HFF-Myc (cell line): Measurements from ENCODE around the gene IRF1.

Source experiments
- DNase-seq: peaks from one replicate; pipeline ENCODE4 v3.0.0-alpha.2; 2011; ENCODE audit warnings: low read depth; ENCODE audit errors: extremely low read depth
- H3K4me3 ChIP-seq: replicated peaks from 2 replicates; pipeline ENCODE4 v1.5.1; 2011; ENCODE audit warnings: low read depth, mild to moderate bottlenecking, control low read depth, low read length
- TF ChIP-seq, protein P1 (sequence below): IDR thresholded peaks from 2 replicates; pipeline ENCODE4 v1.5.1; 2012; ENCODE audit warnings: mild to moderate bottlenecking, low read depth, low read length, control low read depth; ENCODE audit errors: missing control alignments

Gene IRF1

DNA sequence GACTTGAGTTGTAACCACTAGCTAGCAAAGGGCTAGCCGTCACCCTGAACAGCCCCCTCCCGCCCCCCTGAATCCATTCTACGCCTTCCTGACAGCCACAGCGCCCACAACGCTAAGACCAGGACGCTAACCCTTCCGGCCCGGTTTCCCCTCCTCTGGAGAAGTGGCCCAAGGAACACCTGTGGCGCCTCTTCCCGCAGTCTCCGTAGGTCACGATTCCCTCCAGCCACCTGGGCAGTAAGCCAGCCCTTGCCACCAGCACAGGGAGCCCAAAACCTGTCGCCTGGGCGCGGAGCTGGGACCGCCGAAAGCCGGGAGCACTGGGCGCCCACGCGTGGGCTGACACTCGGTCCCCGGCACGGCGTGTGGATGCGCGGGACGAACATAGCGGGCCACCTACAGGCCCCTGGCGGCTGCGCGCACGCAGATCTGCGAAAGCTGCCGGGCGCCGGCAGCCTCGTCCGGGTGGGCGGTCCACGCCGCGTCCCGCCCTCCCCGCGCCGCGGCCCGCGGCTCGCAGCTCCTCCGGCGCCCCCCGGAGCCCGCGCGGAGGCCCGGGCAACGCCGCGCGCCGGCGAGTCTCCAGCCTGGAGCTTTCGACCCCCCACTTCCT is 596 bp downstream of the IRF1 start:
- no peak for DNase-seq
- peak overlapping the region; percentile 58 for H3K4me3 ChIP-seq
- TF ChIP-seq, protein P1, sequence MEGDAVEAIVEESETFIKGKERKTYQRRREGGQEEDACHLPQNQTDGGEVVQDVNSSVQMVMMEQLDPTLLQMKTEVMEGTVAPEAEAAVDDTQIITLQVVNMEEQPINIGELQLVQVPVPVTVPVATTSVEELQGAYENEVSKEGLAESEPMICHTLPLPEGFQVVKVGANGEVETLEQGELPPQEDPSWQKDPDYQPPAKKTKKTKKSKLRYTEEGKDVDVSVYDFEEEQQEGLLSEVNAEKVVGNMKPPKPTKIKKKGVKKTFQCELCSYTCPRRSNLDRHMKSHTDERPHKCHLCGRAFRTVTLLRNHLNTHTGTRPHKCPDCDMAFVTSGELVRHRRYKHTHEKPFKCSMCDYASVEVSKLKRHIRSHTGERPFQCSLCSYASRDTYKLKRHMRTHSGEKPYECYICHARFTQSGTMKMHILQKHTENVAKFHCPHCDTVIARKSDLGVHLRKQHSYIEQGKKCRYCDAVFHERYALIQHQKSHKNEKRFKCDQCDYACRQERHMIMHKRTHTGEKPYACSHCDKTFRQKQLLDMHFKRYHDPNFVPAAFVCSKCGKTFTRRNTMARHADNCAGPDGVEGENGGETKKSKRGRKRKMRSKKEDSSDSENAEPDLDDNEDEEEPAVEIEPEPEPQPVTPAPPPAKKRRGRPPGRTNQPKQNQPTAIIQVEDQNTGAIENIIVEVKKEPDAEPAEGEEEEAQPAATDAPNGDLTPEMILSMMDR, result no peak

DNA sequence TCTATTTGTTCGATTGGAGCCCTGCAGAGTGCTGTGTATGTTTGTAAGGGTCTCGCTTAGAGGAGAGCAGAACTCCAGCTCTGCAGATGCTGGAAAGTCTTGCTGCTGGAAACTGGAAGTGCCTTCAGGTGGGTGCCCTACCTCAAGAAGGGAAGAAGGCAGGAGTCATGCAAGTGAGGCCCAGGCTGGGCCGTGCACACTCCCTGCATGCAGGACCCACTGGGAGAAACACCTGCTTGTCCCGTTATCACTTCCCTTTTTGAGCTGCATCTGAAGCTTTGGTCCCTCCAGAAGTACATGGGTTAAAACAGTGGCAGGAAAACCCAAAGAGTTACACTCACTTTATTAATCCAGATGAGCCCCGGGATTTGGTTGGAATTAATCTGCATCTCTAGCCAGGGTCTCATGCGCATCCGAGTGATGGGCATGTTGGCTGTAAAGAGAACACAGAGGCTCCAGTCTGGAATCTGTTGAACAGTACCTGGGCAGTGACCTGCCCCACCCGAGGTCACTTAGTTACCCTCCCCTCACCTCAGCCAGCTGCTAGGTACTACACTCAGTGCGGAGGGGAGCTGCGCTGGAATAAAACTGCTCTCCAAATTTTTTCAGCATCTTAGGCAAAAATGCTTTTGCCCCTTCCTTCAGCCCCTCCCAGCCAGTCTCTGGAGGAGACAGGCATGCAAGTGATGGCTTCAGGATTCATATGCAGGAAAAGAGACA is 1.4 kb downstream of the IRF1 start:
- no peak for DNase-seq
- TF ChIP-seq, protein P1, result no peak
- peak overlapping the region; percentile 58 for H3K4me3 ChIP-seq

DNA sequence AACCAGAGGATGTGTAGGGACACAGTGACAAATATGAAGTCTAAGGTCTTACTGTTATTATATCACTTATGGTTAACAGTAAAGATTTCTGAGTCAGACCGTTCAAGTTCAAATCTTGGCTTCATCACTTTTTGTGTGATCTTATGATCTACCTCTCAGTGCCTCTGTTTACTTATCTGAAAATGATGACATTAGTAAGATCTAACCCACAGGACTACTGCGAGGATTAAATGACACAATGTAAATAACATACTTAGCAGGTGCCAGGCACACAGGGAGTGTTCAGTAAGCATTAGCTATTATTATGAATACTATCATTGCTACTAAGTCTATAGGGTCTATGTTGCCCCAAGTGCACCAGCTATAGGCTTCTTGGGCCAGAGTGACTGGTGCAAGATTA is 2.0 kb downstream of the IRF1 start:
- H3K4me3 ChIP-seq, result peak overlapping the region; percentile 58
- TF ChIP-seq, protein P1, result no peak
- DNase-seq, result no peak

DNA sequence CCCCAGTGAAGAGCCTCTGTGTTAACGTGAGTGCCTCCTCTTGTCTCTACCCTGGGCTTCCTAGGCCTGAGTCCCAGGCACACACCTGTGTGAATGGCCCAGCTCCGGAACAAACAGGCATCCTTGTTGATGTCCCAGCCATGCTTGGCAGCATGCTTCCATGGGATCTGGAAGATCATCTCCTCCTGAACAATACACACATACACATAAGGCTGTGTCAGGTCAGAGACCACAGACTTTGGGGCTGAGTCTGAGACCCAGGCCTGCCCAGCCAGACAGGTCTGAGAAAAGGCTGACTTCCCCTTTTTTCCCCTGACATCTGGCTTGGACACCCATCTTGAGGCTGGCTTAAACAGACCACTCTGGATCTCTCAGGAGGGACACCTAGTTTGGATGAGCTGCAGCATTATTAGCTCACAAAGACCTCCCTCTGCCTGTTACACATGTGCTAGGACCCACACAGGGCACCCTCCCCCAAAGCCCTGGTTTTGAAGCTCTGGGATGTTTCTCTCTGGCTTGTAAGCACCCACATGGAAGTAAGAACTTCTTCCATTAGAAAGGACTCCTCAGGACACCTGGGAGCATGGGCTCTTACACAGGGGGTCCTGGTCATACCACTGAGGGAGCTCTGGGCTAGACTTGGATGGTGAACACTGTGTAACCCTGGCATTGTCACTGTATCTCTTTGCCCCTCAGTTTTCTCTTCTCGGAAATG is 2.6 kb downstream of the IRF1 start:
- no peak for DNase-seq
- TF ChIP-seq, protein P1, result no peak
- H3K4me3 ChIP-seq, result no peak overlapping the region

DNA sequence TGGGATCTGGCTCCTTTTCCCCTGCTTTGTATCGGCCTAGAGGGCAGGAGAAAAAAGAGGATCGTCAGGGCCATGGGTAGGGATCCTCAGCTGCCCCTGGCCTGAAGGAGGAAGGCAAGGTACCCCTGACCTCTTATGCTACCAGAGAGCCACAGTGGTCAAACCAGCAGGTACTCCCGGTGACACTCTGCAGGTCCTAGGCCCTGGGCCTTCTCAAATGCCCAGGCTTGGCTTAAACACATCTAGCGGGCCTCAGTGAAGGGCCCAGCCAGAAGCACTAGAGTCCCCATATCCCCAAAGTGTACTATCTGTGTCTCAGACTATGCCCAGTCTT is 3.5 kb downstream of the IRF1 start:
- no peak for DNase-seq

DNA sequence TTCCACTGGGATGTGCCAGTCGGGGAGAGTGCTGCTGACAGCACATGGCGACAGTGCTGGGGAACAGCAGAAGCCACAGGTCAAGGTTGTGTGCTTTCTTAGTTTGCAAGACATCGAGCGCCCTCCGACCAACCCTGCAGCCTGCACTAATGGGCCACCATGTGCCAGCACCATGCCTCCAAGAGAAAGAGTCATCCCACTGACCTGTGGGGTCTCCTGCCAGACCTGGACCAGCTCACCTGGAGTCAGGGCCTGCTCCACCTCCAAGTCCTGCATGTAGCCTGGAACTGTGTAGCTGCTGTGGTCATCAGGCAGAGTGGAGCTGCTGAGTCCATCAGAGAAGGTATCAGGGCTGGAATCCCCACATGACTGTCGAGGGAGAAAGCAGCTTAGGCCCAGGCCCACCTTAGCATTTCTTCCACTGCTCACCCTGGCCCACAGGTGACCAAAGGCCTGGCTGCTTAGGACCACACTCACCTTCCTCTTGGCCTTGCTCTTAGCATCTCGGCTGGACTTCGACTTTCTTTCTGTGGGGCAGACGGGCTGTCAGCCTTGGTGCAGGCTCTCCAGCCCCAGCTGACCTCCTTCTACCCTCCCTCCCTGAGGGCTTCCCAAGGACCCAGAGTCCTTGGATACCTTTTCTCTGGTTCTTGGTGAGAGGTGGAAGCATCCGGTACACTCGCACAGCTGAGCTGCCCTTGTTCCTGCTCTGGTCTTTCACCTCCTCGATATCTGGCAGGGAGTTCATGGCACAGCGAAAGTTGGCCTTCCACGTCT is 4.1 kb downstream of the IRF1 start:
- TF ChIP-seq, protein P1, result no peak
- no peak overlapping the region for H3K4me3 ChIP-seq
- no peak for DNase-seq

More for the DNA sequence above, 3.5 kb downstream of the IRF1 start:
- H3K4me3 ChIP-seq, result no peak overlapping the region
- TF ChIP-seq, protein P1, result no peak
